Stimulated activated CD4-positive, alpha-beta T cell treated with anti-CD3 and anti-CD28 coated beads, Interleukin-15, amount 100 ng/mL, for 24 hours (primary cell): Measurements from ENCODE around the gene DNAJC1.
A peak's percentile ranks its signal among the peaks of the same experiment; 100 is the strongest.

ENCODE experiments used
- DNase-seq: peaks from one replicate; pipeline ENCODE4 v3.0.0-alpha.2; 2020

DNAJC1 gene

DNA sequence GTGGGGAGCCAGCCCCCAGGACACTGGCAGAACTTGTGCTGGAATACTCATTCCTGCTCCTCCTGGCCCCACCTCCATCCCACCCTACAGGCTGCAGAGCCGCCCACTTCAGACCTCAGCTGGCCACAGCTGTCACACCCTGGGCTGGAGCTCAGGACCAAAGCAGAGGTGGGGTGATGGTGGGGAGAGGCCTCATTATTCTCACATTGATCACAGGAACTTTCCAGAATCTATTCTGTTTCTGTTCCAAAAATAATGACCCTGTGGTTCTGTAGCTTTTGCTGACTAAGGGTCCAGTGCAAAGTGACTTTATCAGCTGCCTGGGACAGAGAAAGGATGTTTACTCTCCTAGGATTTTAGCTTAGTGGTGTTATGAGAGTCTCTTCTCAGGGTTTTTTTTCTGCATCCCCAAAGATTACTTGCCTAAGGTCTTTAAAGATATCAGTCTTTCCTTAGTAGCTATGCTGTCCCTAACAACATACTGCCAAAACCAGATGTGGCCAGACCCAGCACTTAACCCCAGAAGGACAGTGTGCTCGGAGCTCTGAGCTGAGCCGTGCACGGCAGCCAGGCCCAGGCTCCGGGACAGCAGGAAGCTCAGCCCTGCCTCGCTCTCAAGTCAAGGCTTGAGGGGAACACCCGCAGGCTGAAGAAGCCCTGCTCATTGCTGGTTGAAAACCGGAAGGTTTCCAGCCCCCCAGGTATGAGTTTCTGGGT lies 246.2 kb downstream of the DNAJC1 start:
- no peak for DNase-seq

DNA sequence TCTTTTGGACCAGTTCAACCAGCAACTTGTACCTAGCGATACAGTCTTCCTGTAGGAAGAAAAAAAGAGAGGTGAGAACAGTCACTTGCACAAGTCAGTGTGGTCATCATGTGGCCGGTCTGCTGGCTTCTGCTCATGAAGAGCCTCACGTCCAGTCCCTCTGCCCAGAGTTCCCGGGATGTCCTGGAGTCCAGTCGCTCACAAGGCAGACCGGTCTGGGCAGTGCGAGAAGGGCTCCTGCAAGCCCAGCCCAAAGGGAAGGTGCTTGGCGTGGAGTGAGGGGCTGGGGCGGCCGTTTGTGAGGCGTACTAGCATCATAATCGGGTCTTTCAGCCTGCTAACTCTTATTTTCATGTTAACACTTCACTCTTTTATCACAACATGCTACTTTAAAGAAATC lies 246.8 kb downstream of the DNAJC1 start:
- no peak for DNase-seq

DNA sequence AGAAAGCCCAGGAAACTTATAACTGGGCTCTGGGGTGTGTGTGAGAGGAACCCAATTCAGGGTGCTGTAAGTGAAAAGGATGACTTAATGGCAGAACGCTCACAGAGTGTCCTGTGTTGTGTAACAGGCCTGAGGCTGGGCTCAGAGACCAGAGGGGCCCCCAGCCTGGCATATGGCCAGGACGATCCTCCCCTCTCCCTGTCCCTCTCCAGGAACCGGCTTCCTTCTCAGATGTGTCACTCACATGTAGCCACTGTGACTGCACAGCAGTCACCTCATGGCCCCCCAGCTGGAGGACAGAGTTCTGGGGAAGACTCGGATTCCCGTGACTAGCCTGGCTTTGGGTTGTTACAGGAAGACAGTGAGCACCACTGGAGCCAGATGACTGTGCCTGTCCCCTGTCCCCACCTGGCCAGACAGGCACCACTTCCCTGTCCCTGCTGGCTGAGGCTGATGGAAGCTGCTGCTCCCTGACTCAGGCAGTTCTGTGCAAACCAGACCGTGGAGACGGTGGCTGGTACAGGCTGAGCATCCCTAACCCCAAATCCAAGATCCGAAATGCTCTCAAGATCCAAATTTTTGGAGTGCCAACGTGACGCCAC lies 249.0 kb downstream of the DNAJC1 start:
- no peak for DNase-seq

DNA sequence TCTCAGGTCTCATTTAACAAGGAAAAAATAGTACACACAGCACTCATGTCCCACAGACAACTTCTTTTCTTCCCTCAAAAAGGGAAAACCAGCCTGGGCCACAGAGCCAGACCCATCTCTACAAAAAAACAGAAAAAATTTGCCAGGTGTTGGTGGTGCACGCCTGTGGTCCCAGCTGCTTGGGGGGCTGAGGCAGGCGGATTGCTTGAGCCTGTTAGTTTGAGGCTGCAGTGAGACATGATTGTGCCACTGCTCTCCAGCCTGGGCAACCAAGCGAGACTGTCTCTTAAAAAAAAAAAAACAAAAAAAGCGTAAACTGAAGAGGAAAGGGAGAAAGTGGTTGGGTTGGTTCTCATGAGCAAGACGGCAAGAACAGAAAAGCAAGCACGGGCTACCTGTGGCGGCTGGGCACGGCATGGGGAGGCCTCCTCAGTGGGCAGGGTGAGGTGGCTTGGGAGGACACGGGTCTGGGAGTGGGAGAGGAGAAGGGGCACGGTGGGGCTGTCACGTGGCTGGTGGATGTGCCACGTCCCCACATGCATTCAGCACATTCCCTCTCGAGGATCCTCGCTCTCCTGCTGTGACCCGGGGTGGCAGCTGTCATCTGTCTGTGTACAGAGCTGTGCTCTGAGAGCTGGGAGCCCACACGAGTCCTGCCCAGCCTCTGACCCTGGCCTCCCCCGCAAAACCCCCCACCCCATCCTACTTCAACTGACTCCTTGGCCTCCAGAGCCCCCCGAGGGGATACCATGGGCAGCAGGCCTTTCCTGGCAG lies 249.8 kb downstream of the DNAJC1 start:
- DNase-seq = no peak

DNA sequence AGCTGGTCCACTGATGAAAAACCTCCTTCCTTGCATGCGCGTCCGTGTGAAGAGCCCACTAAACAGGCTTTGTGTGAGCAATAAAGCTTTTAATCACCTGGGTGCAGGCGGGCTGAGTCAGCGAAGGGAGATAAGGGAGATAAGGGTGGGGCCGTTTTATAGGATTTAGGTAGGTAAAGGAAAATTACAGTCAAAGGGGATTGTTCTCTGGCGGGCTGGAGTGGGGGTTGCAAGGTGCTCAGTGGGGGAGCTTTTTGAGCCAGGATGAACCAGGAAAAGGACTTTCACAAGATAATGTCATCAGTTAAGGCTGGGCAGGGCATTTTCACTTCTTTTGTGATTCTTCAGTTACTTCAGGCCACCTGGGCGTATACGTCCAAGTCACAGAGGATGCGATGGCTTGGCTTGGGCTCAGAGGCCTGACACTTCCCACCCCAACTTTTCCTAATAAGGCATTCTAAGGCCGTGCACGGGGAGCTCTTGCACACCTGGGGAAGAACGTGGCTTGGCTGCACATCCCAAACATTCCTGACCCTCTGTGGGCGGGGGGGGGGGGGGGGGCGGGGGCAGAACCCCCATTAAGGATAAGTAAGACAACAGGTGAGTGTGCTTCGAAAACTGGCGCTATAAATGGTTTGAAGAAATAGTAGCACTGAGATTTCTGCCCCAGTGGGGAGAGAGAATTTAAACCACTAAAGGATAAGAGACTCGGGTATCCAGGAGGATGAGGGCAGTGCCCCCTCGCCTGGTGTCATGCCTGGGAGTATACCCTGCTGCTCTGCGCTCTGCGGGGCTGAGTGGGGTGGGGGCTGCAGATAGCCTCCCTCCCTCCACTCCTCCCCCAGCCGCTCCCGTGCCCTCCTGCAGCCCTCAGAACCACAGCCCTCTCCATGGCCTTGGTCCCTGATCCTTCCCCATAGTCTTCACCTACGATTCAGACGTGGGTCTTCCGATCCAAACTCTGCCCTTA lies 251.9 kb downstream of the DNAJC1 start:
- DNase-seq = no peak

DNA sequence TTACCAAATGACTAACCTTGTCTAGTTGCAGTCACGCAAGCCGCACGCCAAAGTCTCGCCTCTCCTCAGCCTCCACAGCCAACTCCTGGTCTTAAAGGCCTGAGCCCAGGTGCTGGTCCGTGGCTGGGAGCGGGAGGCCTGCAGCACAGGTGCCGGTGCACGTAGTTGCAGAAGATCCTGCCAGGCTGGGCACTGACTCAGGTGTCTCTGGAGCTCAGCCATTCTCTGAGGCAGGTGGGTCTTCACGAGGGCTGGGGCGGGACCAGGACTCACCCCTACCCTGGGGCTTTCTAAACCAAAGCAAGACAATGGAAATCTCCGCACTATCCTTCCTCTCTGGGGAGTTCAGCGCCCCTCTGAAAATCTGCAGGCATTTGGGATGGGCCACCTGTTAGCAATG lies 253.1 kb downstream of the DNAJC1 start:
- no peak for DNase-seq

DNA sequence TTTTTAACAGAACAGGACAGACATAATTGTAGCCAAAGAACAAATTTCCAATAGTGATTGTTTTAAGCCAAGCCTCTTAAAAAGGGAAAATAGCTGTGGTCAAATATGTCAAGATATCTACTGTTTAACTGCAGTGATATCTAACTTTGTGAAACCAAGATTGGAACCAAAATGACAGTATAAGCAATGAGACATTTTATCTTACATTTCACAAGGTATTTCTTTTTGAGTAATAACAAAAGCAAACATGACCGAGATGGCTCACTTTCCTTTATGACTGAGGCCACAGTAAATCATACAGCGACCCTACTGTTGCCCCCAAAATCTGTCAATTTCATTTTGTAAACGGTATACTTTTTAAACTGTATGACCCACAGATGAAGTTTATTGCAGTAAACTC lies 253.7 kb downstream of the DNAJC1 start:
- DNase-seq = no peak

DNA sequence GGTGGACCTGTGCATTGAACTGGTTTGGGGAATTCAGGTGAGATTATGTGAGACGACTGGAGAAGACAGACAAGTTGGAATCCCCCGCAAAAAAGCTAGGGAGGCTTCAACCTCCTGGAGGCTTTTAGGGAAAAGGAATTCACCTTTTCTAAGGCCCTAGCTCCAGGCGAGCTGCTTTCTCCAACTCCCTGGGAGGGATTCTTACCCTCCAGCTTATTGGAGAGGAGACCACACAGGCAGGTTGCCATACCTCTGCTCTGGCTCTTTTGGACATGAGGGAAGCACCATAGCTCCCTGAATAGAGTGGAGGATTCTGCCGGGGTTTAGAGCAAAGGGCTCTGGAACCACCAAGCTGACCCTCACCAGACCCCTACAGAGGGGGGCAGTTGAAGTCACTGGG lies 255.7 kb downstream of the DNAJC1 start:
- no peak for DNase-seq

DNA sequence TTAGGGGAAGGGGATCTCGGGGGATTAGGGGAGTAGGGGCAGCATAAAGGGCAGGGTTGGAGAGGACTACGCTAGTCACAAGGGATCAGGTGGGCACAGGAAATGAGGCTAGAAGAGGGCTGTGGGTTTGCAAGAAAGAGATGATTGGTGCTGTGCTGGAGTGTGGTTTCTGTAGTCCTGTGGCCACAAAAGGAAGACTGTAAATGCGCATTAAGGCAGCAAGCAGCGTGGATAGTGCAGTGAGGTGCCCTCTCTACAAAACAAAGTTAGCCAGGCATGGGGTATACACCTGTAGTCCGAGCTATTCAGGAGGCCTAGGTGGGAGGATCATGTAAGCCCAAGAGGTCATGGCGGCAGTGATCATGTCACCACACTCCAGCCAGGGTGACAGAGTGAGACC lies 257.4 kb downstream of the DNAJC1 start:
- no peak for DNase-seq

DNA sequence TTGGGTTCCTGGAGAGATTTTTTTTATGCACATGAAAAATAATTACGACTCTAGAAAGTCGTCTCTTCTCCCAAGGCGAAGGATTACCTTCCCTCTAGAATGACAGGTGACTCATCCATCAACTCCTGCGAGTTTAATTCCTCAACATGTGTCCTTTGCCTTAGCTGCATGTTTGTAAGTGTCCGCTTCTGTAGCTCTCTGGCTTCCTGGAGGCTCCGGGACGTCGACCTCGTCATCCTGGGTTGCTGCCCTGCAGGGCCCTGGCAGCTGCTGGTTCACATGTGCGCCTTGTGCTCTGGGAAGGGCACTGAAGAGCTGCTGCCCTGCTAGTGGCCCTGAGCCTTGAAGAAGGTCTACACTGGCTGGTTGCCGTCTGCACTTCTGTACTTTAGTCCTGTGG lies 259.3 kb downstream of the DNAJC1 start:
- no peak for DNase-seq

DNA sequence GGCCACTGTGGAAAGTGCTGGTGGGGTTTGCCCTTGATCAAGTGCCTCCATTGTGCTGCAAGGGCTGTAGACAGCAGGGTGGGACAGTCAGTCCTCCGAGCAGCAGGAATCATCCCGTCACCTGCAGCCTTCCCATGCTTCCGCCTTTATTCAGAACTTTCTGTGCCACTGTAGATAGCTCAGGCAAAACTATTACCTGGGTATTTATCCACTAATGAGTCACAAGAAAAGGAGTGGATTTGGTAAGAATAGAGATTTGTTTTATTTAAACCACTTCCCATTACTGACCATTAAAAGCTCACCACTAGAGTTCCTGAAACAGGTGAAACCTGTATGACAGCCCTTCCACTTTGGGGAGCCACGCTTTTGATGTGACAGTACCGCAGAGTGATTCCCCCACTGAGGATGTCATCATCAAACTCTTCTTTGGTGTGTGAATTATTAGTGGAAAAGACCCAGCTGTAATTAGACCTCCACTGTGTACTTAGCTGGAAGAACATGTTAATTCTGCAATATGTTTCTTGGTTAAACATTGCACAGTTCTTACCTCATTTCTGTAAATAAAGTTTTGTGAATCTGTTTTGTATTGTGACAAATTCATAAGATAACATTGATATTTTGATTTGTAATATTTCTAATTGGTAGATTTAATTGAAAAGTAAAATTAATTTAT lies 260.7 kb downstream of the DNAJC1 start:
- no peak for DNase-seq

DNA sequence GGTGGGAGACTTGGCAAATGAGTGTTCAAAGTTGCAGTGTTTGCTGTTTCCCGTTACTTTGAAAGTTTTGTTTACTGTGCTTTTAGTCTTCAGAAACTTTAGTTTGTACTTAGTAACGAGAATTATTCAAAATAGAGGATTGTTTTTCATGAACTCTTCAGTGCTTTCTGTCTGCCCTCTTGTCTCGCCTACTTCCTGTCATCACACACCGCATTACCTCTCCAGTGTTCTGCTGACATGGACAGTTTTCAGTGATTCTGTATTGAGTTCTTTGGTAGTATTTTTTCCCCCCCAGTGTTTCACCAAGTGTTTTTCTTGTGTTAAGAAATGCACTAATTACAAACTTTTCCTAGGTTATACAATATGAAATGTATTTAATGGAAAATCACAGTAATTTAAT lies 262.5 kb downstream of the DNAJC1 start:
- no peak for DNase-seq

DNA sequence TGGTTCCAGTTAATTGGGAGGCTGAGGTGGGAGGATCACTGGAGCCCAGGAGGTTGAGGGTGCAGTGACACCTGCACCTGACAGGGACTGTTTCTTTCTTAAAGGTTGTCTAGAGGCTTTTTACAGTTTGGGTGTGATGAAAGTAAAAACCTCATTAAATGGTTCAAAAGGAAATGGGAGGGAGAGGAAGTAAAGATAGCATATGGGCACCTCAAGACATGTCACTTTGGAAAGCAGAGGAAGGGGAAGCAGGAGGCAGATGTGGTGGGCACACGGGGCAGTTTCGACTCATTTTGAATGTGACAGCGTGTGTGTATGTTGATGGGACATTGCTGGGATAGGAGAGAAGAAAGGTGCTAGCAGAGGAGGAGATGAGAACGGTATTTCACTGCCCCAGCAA lies 266.4 kb downstream of the DNAJC1 start:
- DNase-seq = no peak

DNA sequence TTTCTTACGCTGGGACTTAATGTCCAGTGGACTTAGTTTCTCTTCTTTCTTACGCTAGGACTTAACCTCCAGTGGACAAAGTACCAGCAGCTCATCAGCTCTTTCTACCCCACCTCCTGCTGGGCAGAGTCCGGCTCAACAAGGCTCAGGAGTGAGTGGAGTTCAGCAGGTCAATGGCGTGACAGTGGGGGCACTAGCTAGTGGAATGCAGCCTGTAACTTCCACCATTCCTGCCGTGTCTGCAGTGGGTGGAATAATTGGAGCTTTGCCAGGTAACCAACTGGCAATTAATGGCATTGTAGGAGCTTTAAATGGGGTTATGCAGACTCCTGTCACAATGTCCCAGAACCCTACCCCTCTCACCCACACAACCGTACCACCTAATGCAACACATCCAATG lies 269.8 kb downstream of the DNAJC1 start:
- DNase-seq = no peak

DNA sequence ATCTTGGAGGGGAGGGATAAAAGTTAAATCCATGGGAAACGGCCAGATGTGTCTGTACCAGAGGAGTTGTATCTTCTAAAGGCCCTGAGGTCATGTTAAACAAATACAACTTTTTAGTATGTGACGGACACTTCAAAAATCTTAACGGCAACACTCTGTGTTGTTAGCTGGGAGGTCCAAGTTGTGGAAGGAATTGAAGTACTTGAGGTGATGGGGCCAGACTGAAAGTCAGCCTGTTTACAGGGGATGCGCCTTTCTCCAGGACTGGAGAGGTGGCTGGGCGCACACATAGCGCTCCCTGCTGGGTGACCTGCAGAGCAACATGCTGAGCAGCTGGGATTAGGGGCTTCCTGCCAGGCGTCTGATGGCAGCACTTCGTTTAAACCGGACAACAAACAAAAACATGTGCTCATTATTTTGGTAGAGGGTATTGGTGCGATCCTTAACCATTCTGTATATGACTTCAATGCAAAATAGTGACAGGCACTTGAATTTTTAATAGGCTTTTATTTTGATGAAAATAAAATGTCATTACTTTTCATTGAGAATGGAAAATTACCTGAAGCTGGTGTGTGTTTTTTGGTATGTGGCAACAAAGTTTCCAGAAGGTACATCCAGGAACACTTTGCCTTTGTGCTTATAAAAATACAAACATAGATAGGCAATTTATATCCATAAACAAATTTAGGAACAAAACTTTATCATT lies 271.3 kb downstream of the DNAJC1 start:
- peak; percentile 42 for DNase-seq

DNA sequence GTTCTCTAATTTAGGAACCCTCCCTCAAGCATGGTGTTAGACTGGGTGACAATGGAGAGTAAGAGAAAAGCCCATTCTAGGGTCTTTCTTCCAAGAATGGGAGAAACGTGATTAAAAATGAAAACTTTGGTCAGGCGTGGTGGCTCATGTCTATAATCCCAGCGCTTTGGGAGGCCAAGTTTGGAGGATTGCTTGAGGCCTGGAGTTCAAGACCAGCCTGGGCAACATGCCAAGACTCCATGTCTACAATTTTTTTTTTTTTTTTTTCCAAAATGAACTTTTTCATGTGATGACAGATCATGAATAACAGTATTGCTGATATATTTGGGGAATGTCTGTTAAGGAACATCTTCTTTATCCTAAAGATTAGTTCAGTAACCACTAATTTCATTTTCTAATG lies 274.9 kb downstream of the DNAJC1 start:
- no peak for DNase-seq

DNA sequence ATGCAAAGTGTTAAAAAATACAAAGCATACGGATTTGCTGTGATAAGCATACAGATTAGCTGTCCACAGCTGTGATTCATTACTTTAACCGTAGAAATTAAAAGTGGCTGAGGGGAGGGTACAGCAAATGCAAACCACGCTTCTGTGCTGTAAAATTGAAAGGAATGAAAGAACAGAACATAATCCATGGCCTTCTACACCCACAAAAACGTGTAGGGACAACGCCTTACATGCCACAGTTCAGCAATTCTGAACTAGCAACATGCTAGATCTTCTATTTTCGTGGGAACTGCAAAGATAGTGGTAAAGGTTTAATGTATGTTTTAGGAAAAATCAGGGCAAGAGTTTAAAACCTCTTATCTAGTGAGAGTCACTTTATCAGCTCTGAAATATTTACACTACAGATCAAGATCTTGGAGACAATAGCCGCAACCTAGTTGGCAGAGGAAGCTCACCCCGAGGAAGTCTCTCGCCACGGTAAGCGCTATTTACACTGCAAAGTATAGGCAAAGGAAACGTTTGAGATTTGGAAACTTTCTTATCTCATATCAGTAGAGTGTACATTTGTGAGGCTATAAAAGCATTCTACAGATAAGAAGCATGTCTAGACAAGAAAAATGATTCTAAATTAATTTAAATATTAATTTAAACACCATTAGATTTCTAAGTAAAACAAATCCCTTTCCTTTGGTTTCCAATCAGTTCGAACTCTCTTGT lies 275.9 kb downstream of the DNAJC1 start:
- no peak for DNase-seq

DNA sequence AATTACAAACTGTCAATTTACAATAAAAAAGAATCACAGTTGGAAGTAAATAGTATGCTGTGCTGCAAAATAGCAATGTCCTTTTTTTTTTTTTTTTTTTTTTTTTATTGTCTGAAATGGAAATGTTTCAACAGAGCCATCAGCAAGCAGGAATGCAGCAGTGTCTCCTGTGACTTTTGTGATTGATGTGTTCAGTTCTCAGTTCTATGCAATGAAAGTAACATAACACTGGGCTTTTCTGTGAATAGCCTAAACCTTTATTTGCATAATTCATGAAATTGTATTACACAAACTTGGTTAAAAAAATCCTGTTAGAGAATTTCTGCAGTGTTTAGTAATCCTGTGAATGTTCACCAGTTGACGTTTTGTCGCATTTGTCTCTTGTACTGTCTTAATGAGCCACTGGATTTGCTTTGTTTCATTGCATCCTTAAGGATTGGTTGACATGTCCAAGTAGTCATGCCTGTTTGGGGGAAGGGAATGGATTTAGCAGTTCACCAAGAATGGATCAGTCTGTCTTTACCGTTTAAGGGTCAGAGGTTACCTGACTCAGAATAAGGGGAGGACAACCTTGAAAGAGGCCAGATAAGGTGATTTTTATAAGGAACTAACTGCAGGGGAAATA lies 276.8 kb downstream of the DNAJC1 start:
- DNase-seq = no peak

DNA sequence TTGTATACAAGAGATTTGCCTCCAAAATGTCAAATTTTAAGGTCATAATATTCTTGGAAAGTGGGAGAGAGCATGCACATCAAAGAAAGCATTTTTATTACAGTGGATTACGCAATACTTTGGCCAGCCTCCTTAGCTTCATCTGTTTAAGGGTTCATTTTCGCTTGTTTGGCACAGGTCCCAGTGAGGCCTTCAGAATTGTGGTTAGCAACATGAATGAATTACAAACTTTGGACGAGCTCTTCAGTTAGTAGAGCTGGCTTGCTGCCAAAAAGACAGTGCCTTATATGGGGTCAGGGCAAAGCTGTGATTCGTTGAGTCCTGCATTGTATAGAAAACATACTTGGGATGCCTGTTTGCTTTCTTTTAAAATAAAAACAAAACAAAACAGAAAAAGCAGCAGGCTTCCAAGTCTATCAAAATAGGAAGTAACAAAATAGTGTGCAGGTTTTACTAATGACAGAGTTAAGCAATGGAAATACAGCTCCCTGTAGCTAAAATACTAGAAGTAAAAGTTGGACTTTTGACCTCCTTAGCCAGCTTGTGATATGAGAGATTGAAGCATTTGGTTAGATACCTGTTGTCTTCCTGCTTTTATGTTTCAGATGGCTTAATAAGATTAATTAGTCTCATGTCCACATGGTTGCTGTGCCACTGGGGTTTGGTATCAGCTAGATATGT lies 278.7 kb downstream of the DNAJC1 start:
- peak; percentile 38 for DNase-seq

DNA sequence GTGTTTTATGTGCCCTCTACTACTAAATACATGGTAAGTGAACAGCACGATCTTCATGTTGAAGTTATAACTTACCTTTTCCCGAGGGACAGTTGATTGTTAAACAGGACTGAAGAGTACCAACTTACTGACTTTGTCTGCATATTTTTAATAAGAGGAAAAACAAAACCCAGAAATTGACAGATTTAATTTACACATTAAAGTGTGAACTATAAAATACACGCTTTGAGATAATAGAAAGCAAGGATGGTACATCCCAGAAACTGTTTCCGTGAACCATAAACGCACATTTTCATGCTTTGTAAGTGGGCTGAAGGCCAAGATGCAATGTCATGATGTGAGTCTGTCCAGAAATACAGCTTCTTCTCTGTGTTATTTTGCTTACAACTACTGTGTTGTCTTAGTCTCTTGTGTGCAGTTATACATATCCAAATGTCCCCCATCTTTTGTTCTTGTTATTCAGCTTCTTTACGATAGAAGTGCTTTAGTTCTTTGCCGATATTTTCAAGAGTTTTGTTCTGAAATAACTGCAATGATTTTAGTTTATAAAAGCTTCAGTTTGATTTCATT lies 279.4 kb downstream of the DNAJC1 start:
- DNase-seq = no peak
